GM23248 (cell line): Measurements from ENCODE around the gene OPHN1. TPM values are rescaled to one million over a fixed set of nuclear protein-coding genes. Genes with fewer than 3 reads are reported as not detected.
A peak's percentile ranks its signal among the peaks of the same experiment; 100 is the strongest.

Source experiments
- DNase-seq: peaks from one replicate; pipeline ENCODE4 v3.0.0-alpha.2; 2015
- H2AFZ ChIP-seq: fragments of 200-600 bp; sonication (generic); 2 replicates; pipeline ENCODE4 v1.6.1; 2016; ENCODE audit warnings: antibody characterized with exemption
- H3F3A ChIP-seq: fragments of 200-600 bp; sonication (generic); 2 replicates; pipeline ENCODE4 v1.6.1; 2016; ENCODE audit warnings: mild to moderate bottlenecking, antibody characterized with exemption, mixed run types; ENCODE audit not compliant: insufficient read depth
- H3K27ac ChIP-seq: fragments of 200-600 bp; sonication (generic); 2 replicates; pipeline ENCODE4 v1.5.1; 2016; ENCODE audit warnings: mild to moderate bottlenecking
- H3K27me3 ChIP-seq: fragments of 200-600 bp; sonication (generic); replicated peaks from 2 replicates; pipeline ENCODE4 v1.6.1; 2016; ENCODE audit warnings: mild to moderate bottlenecking; ENCODE audit not compliant: insufficient read depth
- H3K36me3 ChIP-seq: fragments of 200-600 bp; sonication (generic); 2 replicates; pipeline ENCODE4 v1.6.1; 2016; ENCODE audit warnings: low read depth, mild to moderate bottlenecking
- H3K4me1 ChIP-seq: fragments of 200-600 bp; sonication (generic); 2 replicates; pipeline ENCODE4 v1.6.1; 2016; ENCODE audit warnings: mild to moderate bottlenecking; ENCODE audit not compliant: insufficient read depth
- H3K4me2 ChIP-seq: fragments of 200-600 bp; sonication (generic); one replicate; pipeline ENCODE4 v1.6.1; 2016; ENCODE audit warnings: mild to moderate bottlenecking; ENCODE audit not compliant: unreplicated experiment
- H3K4me3 ChIP-seq: fragments of 200-600 bp; sonication (generic); 2 replicates; pipeline ENCODE4 v1.5.1; 2016; ENCODE audit warnings: mild to moderate bottlenecking
- H3K79me2 ChIP-seq: fragments of 200-600 bp; sonication (generic); 2 replicates; pipeline ENCODE4 v1.6.1; 2016; ENCODE audit warnings: mild to moderate bottlenecking; ENCODE audit not compliant: insufficient read depth
- H3K9ac ChIP-seq: fragments of 200-600 bp; sonication (generic); 2 replicates; pipeline ENCODE4 v1.6.1; 2016; ENCODE audit warnings: mild to moderate bottlenecking
- H3K9me2 ChIP-seq: fragments of 200-600 bp; sonication (generic); 2 replicates; pipeline ENCODE4 v1.6.1; 2016; ENCODE audit warnings: mixed run types, mild to moderate bottlenecking, moderate library complexity; ENCODE audit not compliant: insufficient read depth
- H3K9me3 ChIP-seq: fragments of 200-600 bp; sonication (generic); one replicate; pipeline ENCODE4 v1.6.1; 2017; ENCODE audit warnings: low read depth
- H4K20me1 ChIP-seq: fragments of 200-600 bp; sonication (generic); 2 replicates; pipeline ENCODE4 v1.6.0; 2016; ENCODE audit not compliant: insufficient read depth
- EZH2 ChIP-seq: fragments of 200-600 bp; sonication (generic); IDR thresholded peaks from 2 replicates; pipeline ENCODE4 v1.6.1; 2018; ENCODE audit warnings: antibody characterized with exemption, mild to moderate bottlenecking; ENCODE audit not compliant: insufficient read depth, poor library complexity, severe bottlenecking
- EZH2phosphoT487 ChIP-seq: fragments of 200-600 bp; sonication (generic); IDR thresholded peaks from 2 replicates; pipeline ENCODE4 v1.6.1; 2018; ENCODE audit warnings: antibody characterized with exemption, moderate library complexity, mild to moderate bottlenecking, low read depth; ENCODE audit not compliant: insufficient read depth
- WGBS, 2 experiments: methylation state at CpG; one replicate each; pipeline ENCODE4 v1.1.6; 2015 to 2017; ENCODE audit warnings: low lambda C conversion rate in 2 of 2, low coverage in 1 of 2; ENCODE audit errors: missing lambda C conversion rate in 2 of 2; 5-methylcytosine and 5-hydroxymethylcytosine counted together
- in situ Hi-C: fragments of 300-500 bp; cut with MboI; formaldehyde crosslinking; loops from 2 replicates; pipeline ENCODE4 v1.15.0; 2020
- polyA plus RNA-seq: library from polyadenylated mRNA; unstranded; fragments of >200 nt; fragmentation: Nextera tagmentation; extraction: Ambion mirVana; gene quantifications from 2 replicates; pipeline ENCODE4 v1.2.1, GENCODE V29; 2016
- total RNA-seq: library from RNA; depleted of rRNA; stranded (reverse); fragments of >200 nt; shearing (Covaris generic); gene quantifications from 2 replicates; pipeline ENCODE4 v1.2.3, GENCODE V29; 2014

Gene OPHN1
- total and polyA plus RNA-seq, 2 experiments from 2014 or later: 4.3 to 4.5 TPM

- DNase-seq: peak; percentile 4
- H3K27ac ChIP-seq: no peak overlapping the region
- WGBS, 2 experiments: 96 to 100% methylated on average over 2 of the region's 2 CpGs
Observed at GRCh38 chrX:68045008-68045577, 388.2 kb downstream of the OPHN1 start.

GRCh38 chrX:68043713-68044438 lies 389.4 kb downstream of the OPHN1 start:
- in situ Hi-C loops: no loop called here

More at GRCh38 chrX:68045008-68045577, 388.2 kb downstream of the OPHN1 start:
- in situ Hi-C loops: no loop called here
- Histone ChIP-seq H3K4me2 (no peak overlapping the region), H4K20me1 (no peaks in the 10 kb centered on the region), H3K9ac (no peak overlapping the region), H2AFZ (no peak overlapping the region), H3K9me2 (no peaks in the 10 kb centered on the region), H3K79me2 (no peaks in the 10 kb centered on the region), H3K27me3 (no peaks in the 10 kb centered on the region), H3F3A (no peaks in the 10 kb centered on the region), H3K9me3 (no peaks in the 10 kb centered on the region), H3K4me1 (no peaks in the 10 kb centered on the region), H3K36me3 (no peaks in the 10 kb centered on the region), H3K4me3 (no peak overlapping the region)
- no peak for TF ChIP-seq EZH2
- TF ChIP-seq EZH2phosphoT487: no peak

DNA sequence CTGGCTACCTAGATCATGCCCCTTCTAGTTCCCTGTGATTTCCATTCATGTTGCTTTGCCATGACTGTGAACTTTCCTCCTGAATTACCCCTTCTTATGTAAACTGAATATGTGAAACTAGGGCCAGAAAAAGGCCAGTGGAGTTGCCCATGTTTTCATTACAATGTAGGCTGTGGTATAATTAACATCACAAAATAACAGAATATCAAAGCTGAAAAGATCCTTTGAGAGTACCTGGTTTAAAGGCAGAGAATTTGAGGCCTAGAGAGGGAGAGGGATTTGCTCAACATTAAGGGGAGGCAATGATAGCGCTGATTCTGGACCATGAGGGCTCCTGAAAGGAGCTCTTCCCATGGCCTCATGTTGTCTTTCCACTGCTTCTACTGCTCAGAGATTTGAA lies 392.2 kb downstream of the OPHN1 start:
- H3K36me3 ChIP-seq: no peaks in the 10 kb centered on the region
- no peaks in the 10 kb centered on the region for H4K20me1 ChIP-seq
- H3K9me2 ChIP-seq: no peaks in the 10 kb centered on the region
- 100% methylated on average over 1 of the region's 1 CpG for WGBS, 2 experiments
- no peak for TF ChIP-seq EZH2phosphoT487
- no peak for TF ChIP-seq EZH2
- no peaks in the 10 kb centered on the region for H3K4me1 ChIP-seq
- no peaks in the 10 kb centered on the region for H3K9me3 ChIP-seq
- H3K27ac ChIP-seq: no peak overlapping the region
- H2AFZ ChIP-seq: no peak overlapping the region
- H3K27me3 ChIP-seq: no peaks in the 10 kb centered on the region
- no peak for DNase-seq
- H3K4me2 ChIP-seq: no peak overlapping the region
- H3K4me3 ChIP-seq: no peak overlapping the region
- in situ Hi-C loops: no loop called here
- H3K9ac ChIP-seq: no peak overlapping the region
- no peaks in the 10 kb centered on the region for H3F3A ChIP-seq
- H3K79me2 ChIP-seq: no peaks in the 10 kb centered on the region

More at GRCh38 chrX:68043713-68044438, 389.4 kb downstream of the OPHN1 start:
- no peak for DNase-seq
- Histone ChIP-seq H3K4me2 (no peak overlapping the region), H3K4me3 (no peak overlapping the region), H2AFZ (no peak overlapping the region), H3K9ac (no peak overlapping the region), H3K36me3 (no peaks in the 10 kb centered on the region), H3K27ac (no peak overlapping the region), H3K27me3 (no peaks in the 10 kb centered on the region), H3K9me2 (no peaks in the 10 kb centered on the region), H3F3A (no peaks in the 10 kb centered on the region), H3K4me1 (no peaks in the 10 kb centered on the region), H4K20me1 (no peaks in the 10 kb centered on the region), H3K9me3 (no peaks in the 10 kb centered on the region), H3K79me2 (no peaks in the 10 kb centered on the region)
- TF ChIP-seq EZH2phosphoT487: no peak
- TF ChIP-seq EZH2: no peak
- 100% methylated on average over 1 of the region's 1 CpG for WGBS, 2 experiments

DNA sequence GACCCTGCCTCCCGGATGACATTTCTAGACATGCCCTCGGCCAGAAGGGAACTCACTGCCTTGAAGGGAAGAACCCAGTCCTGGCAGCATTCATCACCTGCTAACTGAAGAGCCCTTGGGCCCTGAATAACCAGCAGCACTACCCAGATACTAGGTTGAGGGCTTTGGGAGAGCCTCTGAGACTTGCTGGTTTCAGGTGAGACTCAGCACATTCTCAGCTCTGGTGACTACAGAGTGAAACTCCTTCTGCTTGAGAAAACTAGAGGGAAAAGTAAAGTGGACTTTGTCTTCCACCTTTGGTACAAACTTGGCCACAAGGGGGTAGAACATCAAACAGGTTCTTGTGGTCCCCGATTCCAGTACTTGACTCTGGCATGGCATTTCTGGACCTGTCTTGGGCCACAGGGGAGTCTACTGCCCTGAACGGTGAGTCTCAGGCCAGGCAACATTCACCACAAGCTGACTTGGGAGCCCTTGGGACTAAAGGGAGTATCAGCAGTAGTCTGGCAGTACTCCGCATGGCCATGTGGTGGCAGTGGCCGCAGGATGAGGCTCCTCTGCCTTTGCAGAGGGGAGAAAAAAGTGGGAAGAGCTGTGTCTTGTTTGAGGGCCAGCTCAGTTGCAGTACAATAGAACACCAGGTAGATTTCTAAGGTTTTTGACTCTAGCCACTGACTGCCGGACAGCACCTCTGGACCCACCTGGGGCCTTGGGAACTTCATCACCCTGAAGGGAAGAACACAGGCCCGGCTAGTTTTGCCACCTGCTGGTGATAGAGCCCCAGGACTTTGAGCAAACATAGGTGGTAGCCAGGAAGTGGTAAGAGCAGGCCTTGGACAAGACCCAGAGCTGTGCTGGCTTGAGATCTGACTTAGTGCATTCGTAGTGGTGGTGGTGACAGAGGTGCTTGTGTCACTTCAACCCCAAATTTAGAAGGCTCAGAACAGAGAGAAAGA lies 414.8 kb downstream of the OPHN1 start:
- Histone ChIP-seq H3F3A (no peaks in the 10 kb centered on the region), H3K4me1 (no peaks in the 10 kb centered on the region), H4K20me1 (no peaks in the 10 kb centered on the region), H3K4me3 (no peak overlapping the region), H3K9ac (no peak overlapping the region), H3K27ac (no peak overlapping the region), H2AFZ (no peak overlapping the region), H3K27me3 (no peaks in the 10 kb centered on the region), H3K9me3 (no peaks in the 10 kb centered on the region), H3K79me2 (no peaks in the 10 kb centered on the region), H3K4me2 (no peak overlapping the region), H3K9me2 (no peaks in the 10 kb centered on the region), H3K36me3 (no peaks in the 10 kb centered on the region)
- TF ChIP-seq EZH2 (no peak), EZH2phosphoT487 (no peak)
- peak; percentile 56 for DNase-seq
- in situ Hi-C loops: no loop called here
- whole genome bisulfite sequencing, 2 experiments: 57 to 61% methylated on average over 8 to 9 of the region's 9 CpGs
